Measurements from ENCODE around the gene PLXNA4.

Gene PLXNA4

GRCh38 chr7:132133501-132133900 lies 442.8 kb downstream of the PLXNA4 start:
- no peak for DNase-seq

- DNase-seq, result no peak
These were observed 445.1 kb downstream of the PLXNA4 start for GRCh38 chr7:132131196-132131595.

GRCh38 chr7:132130497-132130896 lies 445.8 kb downstream of the PLXNA4 start:
- DNase-seq, result no peak

GRCh38 chr7:132125872-132126595 lies 450.2 kb downstream of the PLXNA4 start:
- DNase-seq, result no peak

GRCh38 chr7:132125096-132125495 lies 451.2 kb downstream of the PLXNA4 start:
- DNase-seq, result peak in 4 of 58 donors; percentile 2 to 39 (median 12)

GRCh38 chr7:132124575-132124974 lies 451.7 kb downstream of the PLXNA4 start:
- DNase-seq, result no peak

- DNase-seq, result no peak
These were observed 452.5 kb downstream of the PLXNA4 start for GRCh38 chr7:132123773-132124172.

GRCh38 chr7:132122901-132123300 lies 453.4 kb downstream of the PLXNA4 start:
- no peak for DNase-seq

- no peak for DNase-seq
These were observed 454.3 kb downstream of the PLXNA4 start for GRCh38 chr7:132121987-132122386.

- DNase-seq, result no peak
These were observed 457.6 kb downstream of the PLXNA4 start for GRCh38 chr7:132118641-132119040.

GRCh38 chr7:132117636-132118035 lies 458.6 kb downstream of the PLXNA4 start:
- DNase-seq, result no peak

GRCh38 chr7:132117181-132117580 lies 459.1 kb downstream of the PLXNA4 start:
- no peak for DNase-seq

GRCh38 chr7:132116369-132116768 lies 459.9 kb downstream of the PLXNA4 start:
- no peak for DNase-seq

- DNase-seq, result no peak
These were observed 460.5 kb downstream of the PLXNA4 start for GRCh38 chr7:132115758-132116157.

GRCh38 chr7:132115028-132115427 lies 461.2 kb downstream of the PLXNA4 start:
- DNase-seq, result no peak

GRCh38 chr7:132114411-132114810 lies 461.9 kb downstream of the PLXNA4 start:
- DNase-seq, result no peak

GRCh38 chr7:132113536-132114371 lies 462.5 kb downstream of the PLXNA4 start:
- DNase-seq, result no peak

- DNase-seq, result peak in 21 of 58 donors; percentile 3 to 57 (median 15)
These were observed 463.6 kb downstream of the PLXNA4 start for GRCh38 chr7:132112657-132113056.

GRCh38 chr7:132112106-132112505 lies 464.2 kb downstream of the PLXNA4 start:
- DNase-seq, result no peak

- no peak for DNase-seq
These were observed 465.6 kb downstream of the PLXNA4 start for GRCh38 chr7:132110692-132111091.

GRCh38 chr7:132109769-132110168 lies 466.5 kb downstream of the PLXNA4 start:
- DNase-seq, result no peak

- no peak for DNase-seq
These were observed 467.7 kb downstream of the PLXNA4 start for GRCh38 chr7:132108563-132108962.

GRCh38 chr7:132106491-132106890 lies 469.8 kb downstream of the PLXNA4 start:
- no peak for DNase-seq
